H1 (cell line): ENCODE measurements around the gene GZMM. TPM values are rescaled to one million over a fixed set of nuclear protein-coding genes. Genes with fewer than 3 reads are reported as not detected.

Experiments
- BRCA1 ChIP-seq: IDR thresholded peaks from 2 replicates; pipeline ENCODE4 v1.6.1; 2012; ENCODE audit warnings: low read depth, low read length, improper control_type of control experiment
- polyA plus RNA-seq, 7 experiments: library from polyadenylated mRNA; depleted of rRNA in 3 of 7; stranded (reverse) in 5 of 7; unstranded in 2 of 7; fragments of >200 nt in 5 of 7; fragments of 200-250 nt in 2 of 7; gene quantifications; 1 replicate in 5 of 7; 2 replicates in 1 of 7; 4 replicates in 1 of 7; pipeline versions ENCODE4 v1.2.1 to v1.2.3, GENCODE V29; 2011 to 2013; ENCODE audit warnings: missing spikeins in 2 of 7, mixed read lengths in 2 of 7
- total RNA-seq: library from RNA; stranded (reverse); fragmentation: NEBNext Ultra II Directional; extraction: Animal tissue kit (Norgen Biotek cat#: 25700); gene quantifications from 2 replicates; pipeline ENCODE4 v1.2.1, GENCODE V29; 2021

GZMM gene
- total and polyA plus RNA-seq, 2 of the 8 experiments (the other 6 are each of a cell fraction or from before 2014, with no cell fraction given) = 0.09 to 0.32 TPM

DNA sequence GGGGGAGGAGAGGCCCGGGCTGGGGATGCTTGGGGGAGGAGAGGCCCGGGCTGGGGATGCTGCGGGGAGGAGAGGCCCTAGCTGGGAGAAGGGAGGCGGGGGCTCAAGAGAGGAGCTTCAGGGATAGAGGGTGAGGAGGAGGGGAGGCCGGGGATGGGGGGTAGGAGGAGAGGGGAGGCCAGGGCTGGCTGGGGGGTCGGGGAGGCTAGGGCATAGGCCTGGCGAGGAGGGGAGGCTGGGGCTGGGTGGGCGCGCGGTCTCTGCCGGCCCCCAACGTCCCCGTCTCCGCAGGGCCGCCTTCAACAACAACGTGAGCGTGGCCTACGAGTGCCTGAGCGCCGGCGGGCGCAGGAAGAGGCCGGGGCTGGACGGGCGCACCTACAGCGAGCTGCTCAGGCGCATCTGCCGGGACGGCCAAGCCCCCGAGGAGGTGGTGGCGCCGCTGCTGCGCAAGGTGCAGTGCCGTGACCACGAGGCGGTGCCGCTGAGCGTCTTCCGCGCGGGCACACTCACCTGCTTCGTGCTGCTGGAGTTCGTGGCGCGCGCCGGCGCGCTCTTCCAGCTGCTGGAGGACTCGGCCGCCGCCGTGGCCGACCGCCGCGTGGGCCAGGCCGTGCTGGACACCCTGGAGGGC is 25.1 kb upstream of the GZMM start (continued):
- TF ChIP-seq BRCA1 = no peak
